ENCODE measurements around the gene SPECC1.
"Not testable (repeated sequence)": the region's sequence is repeated elsewhere in the genome, so short reads cannot be mapped to it uniquely, and the experiment has no call there.

GRCh38 chr17:20196286-20196685 is 187.1 kb downstream of the SPECC1 start:
- TF ChIP-seq CTCF, POLR2A, POLR2AphosphoS5 (IDR thresholded peaks at IDR 0.05): not testable (repeated sequence)

Measured in breast epithelium (tissue), 3 donors.